Stimulated activated naive B cell treated with anti-CD40 and anti-IgM and Interleukin-4, amounts not matched to agents 10 μg/mL and 1 μg/mL and 100 μg/mL, for 72 hours (primary cell): Measurements from ENCODE around the gene ZC3H4.
"Not testable (repeated sequence)": the region's sequence is repeated elsewhere in the genome, so short reads cannot be mapped to it uniquely, and the experiment has no call there.

Experiments used
- ATAC-seq, 2 donors: fragments of 150-1000 bp; cut with Tn5 transposase; replicated peaks; 2 replicates each; pipeline ENCODE4 v1.10.0; 2021; ENCODE audit warnings: moderate library complexity in 1 of 2
- DNase-seq: peaks from one replicate; pipeline ENCODE4 v3.0.0; 2021
- H3K27ac Mint-ChIP-seq: one replicate; pipeline ENCODE4 v1.8.0; 2022; ENCODE audit warnings: mild to moderate bottlenecking, mixed read lengths
- H3K27me3 Mint-ChIP-seq, 2 donors: one replicate each; pipeline ENCODE4 v1.8.0; 2022; ENCODE audit warnings: mixed read lengths in 2 of 2
- H3K36me3 Mint-ChIP-seq, 2 donors: one replicate each; pipeline ENCODE4 v1.8.0; 2022; ENCODE audit warnings: mixed read lengths in 2 of 2, mild to moderate bottlenecking in 1 of 2
- H3K4me1 Mint-ChIP-seq, 2 donors: one replicate each; pipeline ENCODE4 v1.8.0; 2022; ENCODE audit warnings: mixed read lengths in 2 of 2, mild to moderate bottlenecking in 1 of 2
- H3K4me3 Mint-ChIP-seq, 2 donors: one replicate each; pipeline ENCODE4 v1.8.0; 2022; ENCODE audit warnings: mild to moderate bottlenecking in 2 of 2, mixed read lengths in 2 of 2, moderate library complexity in 1 of 2
- H3K9me3 Mint-ChIP-seq, 2 donors: one replicate each; pipeline ENCODE4 v1.8.0; 2022; ENCODE audit warnings: mixed read lengths in 2 of 2, mild to moderate bottlenecking in 1 of 2

Gene ZC3H4

DNA sequence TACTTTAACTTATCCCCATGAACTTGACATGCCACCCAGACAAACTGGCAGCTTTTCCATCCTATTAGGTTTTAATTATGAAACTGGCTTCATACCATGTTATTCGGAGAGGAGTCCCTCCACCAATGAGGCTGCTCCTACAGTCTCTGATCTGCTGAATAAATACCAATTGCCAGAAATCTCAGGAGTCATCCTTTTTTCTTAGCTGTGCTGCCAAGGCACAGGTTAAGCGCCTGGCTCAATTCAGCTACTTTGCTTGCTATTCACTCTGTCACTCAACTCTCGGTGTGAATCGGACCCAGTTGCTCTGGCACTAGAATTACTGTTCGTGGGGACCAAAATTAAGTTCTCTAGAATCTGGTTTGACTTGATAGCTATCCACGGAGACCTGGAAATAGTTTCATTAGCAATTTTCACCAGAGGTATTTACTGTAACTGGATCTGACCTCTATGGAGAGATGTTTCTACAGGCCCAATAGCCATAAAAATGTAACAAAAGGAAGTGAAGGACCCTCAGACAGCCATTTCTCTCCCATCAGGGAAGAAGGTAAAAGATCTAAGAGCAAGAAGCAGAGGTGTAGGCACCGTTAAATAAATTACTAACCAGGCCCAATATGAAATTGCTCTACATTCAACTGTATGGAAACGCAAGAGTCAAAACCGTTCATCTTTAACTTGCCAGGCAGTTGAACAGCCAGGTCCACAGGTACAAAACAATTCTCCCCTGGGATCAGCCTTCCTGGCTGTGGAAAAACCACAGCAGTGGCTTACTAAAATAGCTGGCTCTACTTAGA lies 5.4 kb downstream of the ZC3H4 start:
- H3K36me3 Mint-ChIP-seq, result peaks cover 33 to 57% of the 10 kb centered on the region in 2 donors
- H3K27me3 Mint-ChIP-seq, result no peaks in the 10 kb centered on the region
- H3K27ac Mint-ChIP-seq, result peak overlapping the region; percentile 59
- DNase-seq, result no peak
- no peaks in the 10 kb centered on the region for H3K9me3 Mint-ChIP-seq
- peaks cover 34 to 57% of the 10 kb centered on the region in 2 donors for H3K4me1 Mint-ChIP-seq
- no peak for ATAC-seq
- peak overlapping the region; percentile 45 to 62 for H3K4me3 Mint-ChIP-seq

DNA sequence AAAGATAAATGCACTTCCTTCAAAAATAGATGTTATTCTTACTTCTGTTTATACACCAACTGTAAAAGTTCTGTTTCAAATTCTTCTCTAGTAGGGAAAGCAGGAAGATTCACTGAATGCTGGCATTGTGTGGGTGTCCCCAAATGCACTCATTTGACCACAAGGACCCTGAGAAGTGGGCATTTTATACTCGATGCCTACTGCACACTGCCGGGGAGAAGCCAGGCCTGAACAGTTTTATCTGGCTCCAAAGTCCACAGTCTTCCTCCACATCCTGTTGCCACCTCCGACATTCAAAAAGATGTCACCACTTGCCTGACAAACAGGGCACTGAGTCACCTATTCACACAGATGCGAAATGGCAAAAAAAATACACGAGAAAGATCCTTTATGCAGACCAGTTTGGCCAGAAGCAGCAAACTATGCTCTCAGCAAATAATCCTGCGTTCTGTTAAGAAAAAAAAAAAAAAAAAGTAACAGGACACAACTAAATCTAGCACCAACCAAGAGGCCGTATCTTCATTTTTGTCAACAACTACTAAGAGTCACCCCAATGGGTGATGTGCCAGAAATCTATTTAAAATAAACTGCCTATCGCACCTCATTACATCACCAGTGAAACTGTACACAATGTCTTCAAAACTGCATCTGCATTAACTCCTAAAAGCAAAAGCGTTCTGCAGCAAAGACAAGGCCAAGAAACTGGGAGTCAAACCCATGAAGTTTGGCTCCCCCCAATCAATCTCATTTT lies 6.2 kb downstream of the ZC3H4 start:
- Mint-ChIP-seq H3K9me3 (no peaks in the 10 kb centered on the region), H3K27me3 (no peaks in the 10 kb centered on the region), H3K4me1 (peaks cover 36 to 65% of the 10 kb centered on the region in 2 donors), H3K27ac (peak overlapping the region; percentile 59), H3K4me3 (peak overlapping the region; percentile 45 to 62), H3K36me3 (peaks cover 33 to 64% of the 10 kb centered on the region in 2 donors)
- ATAC-seq, result no peak
- no peak for DNase-seq

DNA sequence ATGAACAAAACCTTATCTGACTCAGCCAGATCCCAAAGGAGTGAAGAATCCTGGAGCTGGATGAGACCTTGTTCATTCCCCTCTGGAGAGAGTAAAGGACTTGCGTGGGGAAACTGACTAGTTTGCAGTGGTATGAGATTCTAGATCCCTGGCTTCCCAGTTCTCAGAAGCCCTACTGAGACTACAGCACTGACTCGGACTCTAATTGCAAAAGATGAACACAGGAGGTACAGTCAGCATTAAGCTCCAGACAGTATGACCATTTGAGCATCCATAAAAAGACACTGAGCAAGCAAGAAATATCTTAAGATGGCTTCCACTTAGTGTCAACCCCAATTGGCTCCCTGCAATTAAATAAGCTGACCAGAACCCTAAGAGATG lies 6.8 kb downstream of the ZC3H4 start:
- Mint-ChIP-seq H3K36me3 (peaks cover 33 to 66% of the 10 kb centered on the region in 2 donors), H3K9me3 (no peaks in the 10 kb centered on the region), H3K27ac (no peak overlapping the region), H3K4me3 (no peak overlapping the region), H3K4me1 (peaks cover 36 to 69% of the 10 kb centered on the region in 2 donors), H3K27me3 (no peaks in the 10 kb centered on the region)
- DNase-seq (no peak), ATAC-seq (no peak)

DNA sequence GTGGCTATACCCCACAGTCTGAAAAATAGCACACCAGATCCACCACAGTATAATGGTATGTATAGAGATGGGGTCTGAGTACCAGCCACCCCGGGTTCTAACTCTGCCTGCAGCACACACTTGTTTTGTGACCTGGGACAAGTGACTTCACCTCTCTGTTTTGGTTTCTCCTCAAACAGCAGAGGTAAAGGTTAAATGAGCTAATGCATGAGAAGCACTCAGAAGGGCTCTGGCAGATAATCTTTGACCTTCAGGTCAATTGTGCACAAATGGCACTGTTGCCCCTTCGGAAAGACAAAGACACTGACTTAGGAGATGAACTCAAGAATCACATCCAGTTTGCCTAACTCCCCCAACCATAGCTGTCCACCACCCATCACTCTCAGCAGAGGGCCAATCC lies 7.7 kb downstream of the ZC3H4 start:
- H3K4me3 Mint-ChIP-seq, result no peak overlapping the region
- no peak for DNase-seq

DNA sequence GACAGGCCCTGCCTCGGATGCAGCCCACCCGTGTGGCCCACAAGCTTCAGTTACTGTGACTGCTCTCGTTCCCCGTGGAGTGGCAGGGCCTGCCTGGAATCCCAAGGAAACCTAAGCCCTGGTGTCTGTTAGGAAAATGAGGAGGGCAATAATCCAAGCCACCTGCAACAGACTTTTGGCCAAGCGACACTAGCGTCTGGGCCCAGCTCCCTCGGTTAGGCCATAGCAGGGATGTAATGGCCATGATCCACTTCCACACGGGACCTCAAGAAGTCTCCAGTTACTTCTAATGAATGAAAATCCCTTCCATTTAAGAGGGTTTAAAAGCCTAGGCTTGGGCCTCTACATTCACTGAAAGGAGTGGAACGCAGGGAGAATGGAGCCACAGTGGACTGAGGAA lies 8.9 kb downstream of the ZC3H4 start:
- no peaks in the 10 kb centered on the region for H3K9me3 Mint-ChIP-seq
- H3K36me3 Mint-ChIP-seq, result peaks cover 19 to 49% of the 10 kb centered on the region in 2 donors
- peaks cover 36 to 75% of the 10 kb centered on the region in 2 donors for H3K4me1 Mint-ChIP-seq
- no peak for ATAC-seq
- no peak overlapping the region for H3K27ac Mint-ChIP-seq
- H3K4me3 Mint-ChIP-seq, result no peak overlapping the region
- H3K27me3 Mint-ChIP-seq, result no peaks in the 10 kb centered on the region
- DNase-seq, result no peak

More for the DNA sequence above, 7.7 kb downstream of the ZC3H4 start:
- H3K4me1 Mint-ChIP-seq, result peaks cover 36 to 74% of the 10 kb centered on the region in 2 donors
- ATAC-seq, result no peak
- peaks cover 25 to 56% of the 10 kb centered on the region in 2 donors for H3K36me3 Mint-ChIP-seq
- H3K9me3 Mint-ChIP-seq, result no peaks in the 10 kb centered on the region
- H3K27me3 Mint-ChIP-seq, result no peaks in the 10 kb centered on the region
- H3K27ac Mint-ChIP-seq, result peak overlapping the region; percentile 25

DNA sequence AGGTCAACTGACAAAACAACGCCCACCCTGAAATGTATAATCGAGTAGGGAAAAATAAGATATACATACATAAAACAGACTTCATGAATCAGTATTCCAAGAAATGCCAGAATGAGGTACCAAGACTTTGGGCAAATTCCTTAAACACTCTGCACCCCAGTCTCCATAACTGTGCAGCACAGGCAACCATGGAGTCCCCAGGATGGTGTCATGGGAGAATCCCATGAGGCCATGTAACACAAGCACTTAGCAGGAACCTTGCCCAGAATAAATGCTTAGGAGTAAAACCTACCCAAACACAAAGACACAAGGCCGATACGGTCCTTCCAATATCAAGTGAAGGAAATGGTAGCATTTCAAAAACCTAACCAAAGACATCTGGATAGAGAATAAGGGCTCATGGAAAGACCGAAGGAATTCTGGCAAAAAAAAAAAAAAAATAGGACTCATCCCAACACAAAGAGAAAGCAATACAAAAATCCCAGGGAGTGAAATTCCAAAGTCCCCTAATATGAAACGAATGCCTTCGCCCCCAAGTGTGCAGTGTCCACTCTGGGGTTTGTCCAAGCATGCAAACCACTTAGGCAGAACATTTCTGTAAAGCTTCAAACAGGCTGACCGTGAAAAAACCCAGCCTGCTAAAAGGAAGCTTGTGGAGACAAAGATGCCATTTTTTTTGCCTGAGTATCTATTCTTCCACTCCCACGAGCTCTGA lies 11.1 kb downstream of the ZC3H4 start:
- Mint-ChIP-seq H3K36me3 (peaks cover 21 to 38% of the 10 kb centered on the region in 2 donors), H3K27ac (no peak overlapping the region), H3K4me1 (peaks cover 31 to 69% of the 10 kb centered on the region in 2 donors), H3K27me3 (no peaks in the 10 kb centered on the region), H3K9me3 (no peaks in the 10 kb centered on the region), H3K4me3 (no peak overlapping the region)
- DNase-seq (no peak), ATAC-seq (no peak)

DNA sequence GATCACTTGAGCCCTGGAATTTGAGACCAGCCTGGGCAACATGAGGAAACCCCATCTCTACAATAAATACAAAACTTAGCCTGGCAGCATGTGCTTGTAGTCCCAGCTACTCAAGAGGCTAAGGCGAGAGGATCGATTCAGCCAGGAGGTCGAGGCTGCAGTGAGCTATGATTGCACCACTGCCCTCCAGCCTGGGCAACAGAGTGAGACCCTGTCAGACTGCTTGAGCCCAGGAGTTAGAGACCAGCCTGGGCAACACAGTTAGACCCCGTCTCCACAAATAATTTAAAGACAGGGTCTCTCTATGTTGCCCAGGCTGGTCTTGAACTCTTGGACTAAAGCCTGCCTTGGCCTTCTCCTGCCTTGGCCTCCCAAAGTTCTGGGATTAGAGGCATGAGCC lies 12.5 kb downstream of the ZC3H4 start:
- not testable (repeated sequence) for H3K27me3 Mint-ChIP-seq, H3K27ac Mint-ChIP-seq, DNase-seq, ATAC-seq, H3K4me3 Mint-ChIP-seq, H3K9me3 Mint-ChIP-seq
- peaks cover 31 to 65% of the 10 kb centered on the region in 2 donors for H3K4me1 Mint-ChIP-seq
- peaks cover 21 to 43% of the 10 kb centered on the region in 2 donors for H3K36me3 Mint-ChIP-seq

DNA sequence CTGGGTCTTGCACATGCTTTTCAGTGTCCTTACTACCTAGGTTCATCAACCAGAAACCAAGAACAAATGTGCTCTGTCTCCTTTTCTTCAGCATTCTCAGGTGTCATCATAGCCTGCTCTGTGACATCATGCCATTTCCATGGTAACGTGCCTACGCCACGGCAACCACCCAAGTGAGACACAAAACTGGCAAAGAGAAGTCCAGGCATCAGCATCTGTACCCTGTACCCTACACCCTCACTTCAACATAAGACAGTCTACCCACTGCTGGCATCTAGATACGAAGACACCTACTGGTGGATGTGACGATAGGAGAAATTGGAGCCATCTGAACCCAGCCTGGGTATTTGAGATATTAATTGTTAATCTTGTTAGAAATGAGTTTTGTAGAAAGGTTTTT lies 13.3 kb downstream of the ZC3H4 start:
- no peak for ATAC-seq
- no peak for DNase-seq
- peaks cover 29 to 65% of the 10 kb centered on the region in 2 donors for H3K4me1 Mint-ChIP-seq
- H3K9me3 Mint-ChIP-seq, result no peaks in the 10 kb centered on the region
- H3K36me3 Mint-ChIP-seq, result peaks cover 18 to 39% of the 10 kb centered on the region in 2 donors
- H3K4me3 Mint-ChIP-seq, result no peak overlapping the region
- no peak overlapping the region for H3K27ac Mint-ChIP-seq
- no peaks in the 10 kb centered on the region for H3K27me3 Mint-ChIP-seq

DNA sequence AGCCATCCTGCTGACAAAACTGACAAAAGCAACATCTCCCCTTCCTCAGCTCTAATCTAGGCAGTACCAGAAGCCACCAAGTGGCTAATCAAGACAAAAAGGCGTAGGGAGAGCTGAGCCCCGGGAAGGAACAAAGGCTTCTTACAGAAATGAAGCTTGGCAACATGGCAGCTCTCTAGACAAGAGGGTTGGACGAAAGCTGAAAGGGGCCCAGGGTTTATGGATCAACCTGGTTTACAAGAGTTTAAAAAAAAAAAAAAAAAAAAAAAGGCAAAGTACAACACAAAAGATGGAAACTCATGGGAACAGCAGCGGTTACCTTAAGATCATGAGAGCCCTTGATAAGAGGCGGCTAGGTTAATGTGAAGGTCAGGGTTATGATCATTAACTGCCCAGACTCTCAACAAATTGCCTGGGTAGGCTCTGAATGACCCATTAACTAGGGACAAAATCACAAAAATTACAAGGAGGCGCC lies 14.0 kb downstream of the ZC3H4 start:
- no peak for DNase-seq
- Mint-ChIP-seq H3K4me3 (no peak overlapping the region), H3K4me1 (peaks cover 30 to 70% of the 10 kb centered on the region in 2 donors), H3K27ac (no peak overlapping the region), H3K27me3 (no peaks in the 10 kb centered on the region), H3K36me3 (peaks cover 17 to 40% of the 10 kb centered on the region in 2 donors), H3K9me3 (no peaks in the 10 kb centered on the region)
- no peak for ATAC-seq

DNA sequence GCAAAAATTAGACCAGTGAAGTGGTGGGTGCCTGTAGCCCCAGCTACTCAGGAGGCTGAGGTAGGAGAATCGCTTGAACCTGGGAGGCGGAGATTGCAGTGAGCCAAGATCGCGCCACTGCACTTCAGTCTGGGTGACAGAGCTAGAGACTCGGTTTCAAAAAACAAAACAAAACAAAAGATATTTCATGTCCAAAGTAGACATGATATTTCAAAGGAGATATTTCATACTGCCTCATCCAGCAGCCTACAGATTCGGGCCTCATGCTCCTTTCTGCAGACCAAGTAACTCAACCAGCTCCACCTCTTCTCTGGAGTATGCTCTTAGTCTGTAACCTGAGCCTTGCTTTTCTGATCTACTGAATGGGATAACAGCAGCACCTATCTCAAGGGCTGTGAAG lies 15.0 kb downstream of the ZC3H4 start:
- DNase-seq (no peak), ATAC-seq (no peak)
- no peaks in the 10 kb centered on the region for H3K27me3 Mint-ChIP-seq
- H3K27ac Mint-ChIP-seq, result no peak overlapping the region
- H3K36me3 Mint-ChIP-seq, result peaks cover 25 to 46% of the 10 kb centered on the region in 2 donors
- peaks cover 35 to 80% of the 10 kb centered on the region in 2 donors for H3K4me1 Mint-ChIP-seq
- no peaks in the 10 kb centered on the region for H3K9me3 Mint-ChIP-seq
- no peak overlapping the region for H3K4me3 Mint-ChIP-seq

DNA sequence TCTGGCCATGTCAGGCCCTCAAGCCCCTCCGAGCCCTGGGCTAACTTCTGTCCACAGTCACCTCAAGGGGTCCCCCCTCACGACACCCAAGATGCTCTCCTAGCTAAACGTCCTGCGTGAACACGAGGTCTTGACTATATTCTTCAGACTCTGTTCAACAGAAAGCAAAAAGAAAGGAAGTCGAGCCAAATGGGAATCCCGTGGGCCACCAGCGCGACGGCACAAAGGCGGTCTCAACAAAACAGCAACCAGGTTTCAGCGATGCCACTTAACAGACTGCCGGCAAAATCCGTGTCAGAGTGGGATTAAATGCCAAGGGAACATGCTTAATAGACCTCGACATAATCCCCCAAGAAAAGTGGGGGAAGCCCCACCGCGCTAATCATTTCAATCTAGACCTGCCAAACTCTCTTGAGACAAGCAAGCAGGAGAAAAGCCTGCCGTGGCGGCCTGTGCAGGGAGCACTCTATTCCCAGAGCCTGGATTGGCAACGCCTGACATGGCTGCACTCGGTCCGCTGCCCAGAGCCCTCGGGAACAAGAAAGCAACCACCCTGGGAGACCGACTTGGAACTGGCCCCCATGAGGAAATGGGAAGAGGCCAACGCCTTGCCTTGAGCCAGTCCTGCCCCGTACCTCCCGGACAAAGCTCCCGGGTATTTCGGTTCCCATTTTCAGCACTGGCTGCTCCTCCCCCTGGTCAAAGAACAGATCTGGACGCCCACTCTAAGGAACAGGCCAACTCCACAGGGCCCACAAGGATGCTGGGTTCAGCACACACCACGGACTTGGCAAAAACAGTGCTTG lies 16.0 kb downstream of the ZC3H4 start:
- Mint-ChIP-seq H3K4me3 (no peak overlapping the region), H3K27me3 (no peaks in the 10 kb centered on the region), H3K4me1 (peaks cover 33 to 75% of the 10 kb centered on the region in 2 donors), H3K9me3 (no peaks in the 10 kb centered on the region), H3K36me3 (peaks cover 29 to 42% of the 10 kb centered on the region in 2 donors), H3K27ac (no peak overlapping the region)
- no peak for DNase-seq
- no peak for ATAC-seq

DNA sequence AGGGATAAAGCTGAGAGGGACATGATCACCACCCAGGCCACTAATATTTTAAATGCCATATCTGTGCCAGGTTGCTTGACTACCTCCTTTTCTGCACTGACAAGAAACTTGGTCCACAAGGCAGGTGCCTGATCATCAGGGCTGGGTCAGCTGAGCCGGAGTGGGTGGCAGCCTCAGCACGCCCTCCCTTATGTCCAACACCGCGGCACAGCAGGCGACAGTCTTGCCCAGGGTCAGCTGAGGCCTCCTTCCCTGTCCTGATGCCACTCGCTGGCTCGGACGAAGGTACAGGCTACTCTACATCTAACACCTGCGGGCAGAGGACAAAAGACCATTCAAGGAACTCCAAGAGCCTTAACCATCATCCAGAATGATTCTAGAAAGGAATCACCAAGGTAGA lies 16.9 kb downstream of the ZC3H4 start:
- Mint-ChIP-seq H3K9me3 (no peaks in the 10 kb centered on the region), H3K36me3 (peaks cover 34 to 36% of the 10 kb centered on the region in 2 donors), H3K4me1 (peaks cover 33 to 68% of the 10 kb centered on the region in 2 donors), H3K27ac (peak overlapping the region; percentile 31), H3K4me3 (no peak overlapping the region), H3K27me3 (no peaks in the 10 kb centered on the region)
- ATAC-seq (no peak), DNase-seq (no peak)

DNA sequence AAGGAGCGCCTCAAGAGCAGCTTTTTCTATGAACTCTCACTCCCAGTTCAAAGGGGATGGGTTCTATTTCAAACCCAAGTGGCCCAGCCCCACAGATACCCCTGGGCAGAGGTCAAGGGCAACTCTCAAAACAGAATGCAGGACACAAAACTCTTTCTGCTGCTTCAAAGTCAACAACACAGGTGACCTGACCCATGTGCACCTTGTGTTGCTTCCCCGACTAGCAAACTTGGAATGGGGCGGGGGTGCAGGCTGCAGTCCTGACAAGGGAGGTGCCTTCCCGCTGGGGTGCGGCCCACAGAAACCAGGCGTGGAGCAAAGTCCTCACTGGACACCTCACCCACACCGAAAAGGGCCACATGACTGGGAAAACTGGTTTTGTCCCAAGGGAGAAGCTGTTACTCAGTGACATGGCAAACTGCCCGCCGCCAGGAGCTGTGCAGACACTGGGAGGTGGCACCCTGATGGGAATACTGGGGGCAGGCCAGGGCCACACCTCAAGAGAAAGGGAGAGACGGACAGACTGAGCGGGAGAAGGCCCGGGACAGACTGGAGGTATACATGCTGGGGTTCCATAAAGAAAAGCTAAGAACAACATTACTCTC lies 17.4 kb downstream of the ZC3H4 start:
- Mint-ChIP-seq H3K9me3 (no peaks in the 10 kb centered on the region), H3K27ac (peak overlapping the region; percentile 89), H3K4me3 (no peak overlapping the region), H3K4me1 (peaks cover 33 to 66% of the 10 kb centered on the region in 2 donors), H3K27me3 (no peaks in the 10 kb centered on the region), H3K36me3 (peaks cover 34 to 38% of the 10 kb centered on the region in 2 donors)
- ATAC-seq, result no peak
- DNase-seq, result no peak
